ENCODE measurements around the gene MKNK2. TPM values are rescaled to one million over a fixed set of nuclear protein-coding genes. Genes with fewer than 3 reads are reported as not detected.

MKNK2 gene
- total and polyA plus RNA-seq, 2 of the 13 experiments (the other 11 are each of a cell fraction or from before 2014, with no cell fraction given) = 44.9 to 112 TPM

GRCh38 chr19:1997353-1998233 is 53.5 kb downstream of the MKNK2 start:
- peaks cover 2 to 4% of the 10 kb centered on the region in 2 experiments; a peak in 2 of 5 replicates for H3K36me3 ChIP-seq (replicated peaks in 1 of 2; ENCODE audit: control insufficient read depth in 1 of 2, insufficient read depth in 2 of 2, low read length in 2 of 2)
- intact Hi-C loops (cut with micrococcal nuclease; ENCODE audit: unreplicated experiment) (no loop called here), in situ Hi-C loops (cut with HindIII; ENCODE audit: extremely low pct_ligation_motif_present, low pct_unique_long_range_greater_than_20kb) (no loop called here)
- WGBS (ENCODE audit: low lambda C conversion rate) = 97% methylated on average over 15 of the region's 31 CpGs
- TF ChIP-seq ZNF350 (CRISPR knock-in tag; IDR thresholded peaks at IDR 0.05; ENCODE audit: borderline replicate concordance, low read depth) (no peak), AGO2 (optimal IDR thresholded peaks at IDR 0.05; ENCODE audit: low read depth, low read length) (peak; percentile 88), ZUFSP (CRISPR knock-in tag; IDR thresholded peaks at IDR 0.05; ENCODE audit: borderline replicate concordance) (no peak), KDM5B (CRISPR knock-in tag; IDR thresholded peaks at IDR 0.05; ENCODE audit: borderline replicate concordance) (no peak), NR3C1 (CRISPR knock-in tag; IDR thresholded peaks at IDR 0.05) (no peak), RARG (CRISPR knock-in tag; IDR thresholded peaks at IDR 0.05; ENCODE audit: low read depth) (no peak), MNT (IDR thresholded peaks at IDR 0.05) (0 out of 2 replicates have a peak, but pooled peaks have one; percentile 17), RBM22 (optimal IDR thresholded peaks at IDR 0.05; ENCODE audit: low read length) (peak; percentile 61), TARDBP (CRISPR knock-in tag; IDR thresholded peaks at IDR 0.05) (peak; percentile 77), NFIB (CRISPR knock-in tag; IDR thresholded peaks at IDR 0.05; ENCODE audit: borderline replicate concordance) (no peak), E2F5 (CRISPR knock-in tag; conservative IDR thresholded peaks at IDR 0.05) (no peak), POLR2AphosphoS5 (IDR thresholded peaks at IDR 0.05; ENCODE audit: low read depth, low read length) (0 out of 2 replicates have a peak, but pooled peaks have one; percentile 26), POLR2A (IDR thresholded peaks at IDR 0.05; ENCODE audit: insufficient read depth in 1 of 2, low read depth in 2 of 2, low read length in 2 of 2) (0 out of 4 replicates have a peak, but pooled peaks of 1 of the 2 experiments have one; percentile 24), DNMT1 (CRISPR knock-in tag; IDR thresholded peaks at IDR 0.05) (peak; percentile 32; the same call in 1 of the 2 replicates), ZNF687 (CRISPR knock-in tag; IDR thresholded peaks at IDR 0.05) (peak; percentile 12; the same call in 1 of the 2 replicates)
- BruUV-seq (replicated peaks) = no TSS peak
- no peak overlapping the region for H3K9ac ChIP-seq (ENCODE audit: insufficient read depth, low read depth, low read length)
- ATAC-seq (no peak; the same call in 2 of the 3 replicates), DNase-seq (ENCODE audit: low spot score) (no peak), FAIRE-seq (no peak)
- no peaks in the 10 kb centered on the region for H3K79me2 ChIP-seq (ENCODE audit: insufficient read depth, low read length)
- no peak overlapping the region for H3K27ac ChIP-seq (ENCODE audit: extremely low read length, insufficient read depth, low read length)
- H3K4me2 ChIP-seq (ENCODE audit: low read depth, low read length) = no peak overlapping the region
- H3K4me3 ChIP-seq (replicated peaks in 1 of 3; ENCODE audit: insufficient read depth in 1 of 3, low read depth in 2 of 3, low read length in 3 of 3) = no peak overlapping the region
- H4K20me1 ChIP-seq (ENCODE audit: insufficient read depth, low read length) = no peaks in the 10 kb centered on the region
- POLR2A ChIA-PET = no interaction called here
- CTCF ChIA-PET (ENCODE audit: low intra/inter-chr PET ratio, low total read pairs) = no interaction called here
- no peaks in the 10 kb centered on the region for H3K9me3 ChIP-seq (ENCODE audit: low read length)
- no peak overlapping the region for H2AFZ ChIP-seq (ENCODE audit: low read length)
- H3K4me1 ChIP-seq (ENCODE audit: insufficient read depth, low read length) = no peaks in the 10 kb centered on the region
- no peaks in the 10 kb centered on the region for H3K27me3 ChIP-seq (ENCODE audit: control insufficient read depth in 1 of 2, insufficient read depth in 2 of 2, low read length in 2 of 2)

Measured in HepG2 (cell line).